HG02798 (cell line): Measurements from ENCODE around the gene RP9.

ENCODE experiments used
- ATAC-seq: cut with Tn5 transposase; IDR thresholded peaks from one replicate; pipeline ENCODE4 v1.9.1; 2021; ENCODE audit warnings: mild to moderate bottlenecking; ENCODE audit not compliant: unreplicated experiment, poor library complexity

The RP9 gene

DNA sequence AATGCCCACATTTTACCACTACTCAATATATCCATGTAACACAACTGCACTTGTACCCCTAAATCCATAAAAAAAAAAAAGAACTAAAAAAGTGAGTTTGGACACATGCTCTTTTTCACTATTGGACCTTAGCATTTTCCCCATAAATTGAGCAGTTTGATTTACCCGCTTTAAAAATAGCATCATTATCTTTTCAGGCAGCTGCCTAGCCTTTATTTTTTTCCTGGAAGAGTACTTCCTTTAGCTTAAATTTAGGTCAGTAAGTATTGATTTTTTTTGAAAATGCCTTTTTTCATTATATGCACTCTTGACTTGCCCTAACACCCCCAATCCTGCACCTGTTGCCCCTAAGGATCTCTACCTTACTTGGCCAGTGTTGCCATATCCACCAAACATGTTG lies 41.3 kb downstream of the RP9 start:
- ATAC-seq = no peak

- no peak for ATAC-seq
Observed at GRCh38 chr7:33066771-33067170, 42.4 kb downstream of the RP9 start.

- no peak for ATAC-seq
Observed at GRCh38 chr7:33065981-33066380, 43.2 kb downstream of the RP9 start.

GRCh38 chr7:33062782-33063443 lies 46.3 kb downstream of the RP9 start:
- ATAC-seq = peak; percentile 95

GRCh38 chr7:33062023-33062781 lies 47.0 kb downstream of the RP9 start, which contains the start of gene NT5C3A:
Gene NT5C3A (minus strand): TSS chr7:33062776. CDS start chr7:33062705, 71 bp downstream.
- ATAC-seq = peak; percentile 44

DNA sequence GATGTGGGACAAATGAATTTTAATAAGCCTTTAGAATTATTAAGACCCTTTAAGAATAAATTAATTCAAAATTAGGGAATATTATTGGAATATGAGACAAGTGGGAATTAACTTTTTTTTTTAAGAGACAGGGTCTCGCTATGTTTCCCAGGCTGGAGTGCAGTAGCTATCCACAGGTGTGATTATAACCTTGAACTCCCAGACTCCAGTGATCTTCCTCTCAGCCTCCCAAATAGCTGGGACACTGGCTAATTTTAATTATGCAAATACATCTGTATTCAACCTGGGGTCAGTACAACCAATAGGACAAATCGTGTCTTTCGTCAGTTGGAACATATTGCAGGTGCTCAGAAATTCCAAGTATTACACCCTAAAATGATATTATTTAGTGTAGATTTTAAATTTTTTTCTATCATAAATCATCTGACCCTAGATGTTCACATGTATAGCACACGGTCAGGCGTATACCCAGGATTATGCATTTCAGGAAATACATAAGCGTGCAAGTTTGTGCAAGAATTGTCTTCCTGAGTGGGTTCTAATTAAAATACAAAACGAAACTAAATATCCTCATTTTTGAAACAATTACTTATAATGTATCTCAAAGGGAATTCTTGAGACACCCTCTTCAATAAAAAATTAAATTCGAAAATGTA lies 47.8 kb downstream of the RP9 start:
- ATAC-seq = no peak

- no peak for ATAC-seq
Observed at GRCh38 chr7:33059635-33060034, 49.6 kb downstream of the RP9 start.

DNA sequence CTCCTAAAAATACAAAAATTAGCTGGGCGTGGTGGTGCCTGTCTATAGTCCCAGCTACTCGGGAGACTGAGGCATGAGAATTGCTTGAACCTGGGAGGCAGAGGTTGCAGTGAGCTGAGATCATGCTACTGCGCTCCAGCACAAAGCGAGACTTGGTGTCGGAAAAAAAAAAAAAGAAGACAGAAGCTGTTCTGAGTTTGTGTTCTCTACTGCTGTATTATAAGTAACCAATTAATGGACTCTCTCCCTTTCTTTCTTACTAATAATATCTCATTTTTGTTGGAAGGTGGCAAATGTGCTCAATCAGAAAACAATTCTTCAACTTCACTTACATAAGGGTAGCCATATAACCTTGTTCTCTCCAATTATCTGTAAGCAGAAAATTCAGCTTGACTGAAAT lies 54.0 kb downstream of the RP9 start:
- ATAC-seq = no peak

GRCh38 chr7:33054261-33054964 lies 54.8 kb downstream of the RP9 start:
- ATAC-seq = no peak

GRCh38 chr7:33053721-33054120 lies 55.5 kb downstream of the RP9 start:
- no peak for ATAC-seq

GRCh38 chr7:33050535-33051318 lies 58.5 kb downstream of the RP9 start:
- peak; percentile 62 for ATAC-seq

DNA sequence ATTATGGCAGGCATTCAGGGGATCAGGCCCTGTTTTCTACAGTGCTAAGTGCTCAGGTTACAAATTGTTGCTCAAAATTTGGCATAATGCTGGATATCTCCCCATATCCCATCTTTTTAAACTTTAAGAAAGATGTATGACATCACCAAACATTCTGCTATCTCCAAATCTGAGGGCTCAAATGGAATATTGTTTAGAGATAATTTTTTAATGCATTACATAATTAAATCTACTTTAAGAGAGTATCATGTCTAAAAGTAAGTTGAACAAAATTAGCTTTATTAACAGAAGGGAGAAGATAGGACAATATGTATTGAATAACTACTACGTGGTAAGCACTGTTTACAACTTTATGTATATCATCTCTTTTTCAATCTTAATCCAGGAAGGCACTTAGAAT lies 60.5 kb downstream of the RP9 start:
- ATAC-seq = no peak

GRCh38 chr7:33048257-33048656 lies 60.9 kb downstream of the RP9 start:
- no peak for ATAC-seq

GRCh38 chr7:33044986-33045385 lies 64.2 kb downstream of the RP9 start:
- ATAC-seq = peak; percentile 34
